NCI-H2171 (cell line): ENCODE data around the gene WDR26.
"Not testable (repeated sequence)": the region's sequence is repeated elsewhere in the genome, so short reads cannot be mapped to it uniquely, and the experiment has no call there.

Experiments
- DNase-seq: peaks from one replicate; lab custom pipeline; 2025; lab: John Stamatoyannopoulos, UW

The WDR26 gene

GRCh38 chr1:224434691-224435317 is at the start of gene WDR26:
WDR26 (minus strand) TSS chr1:224434797.
- peak; percentile 84 for DNase-seq

GRCh38 chr1:224483206-224483605 is 48.6 kb upstream of the WDR26 start:
- not testable (repeated sequence) for DNase-seq

- DNase-seq = no peak
These were observed 48.0 kb upstream of the WDR26 start for GRCh38 chr1:224482619-224483018.

GRCh38 chr1:224481601-224482000 is 47.0 kb upstream of the WDR26 start:
- DNase-seq = no peak

- DNase-seq = not testable (repeated sequence)
These were observed 46.4 kb upstream of the WDR26 start for GRCh38 chr1:224480888-224481459.

GRCh38 chr1:224480200-224480599 is 45.6 kb upstream of the WDR26 start:
- not testable (repeated sequence) for DNase-seq

GRCh38 chr1:224472806-224473205 is 38.2 kb upstream of the WDR26 start:
- no peak for DNase-seq

- no peak for DNase-seq
These were observed 31.6 kb upstream of the WDR26 start for GRCh38 chr1:224466154-224466553.

GRCh38 chr1:224459966-224460365 is 25.4 kb upstream of the WDR26 start:
- no peak for DNase-seq

- no peak for DNase-seq
These were observed 24.4 kb upstream of the WDR26 start for GRCh38 chr1:224458996-224459395.

GRCh38 chr1:224458296-224458695 is 23.7 kb upstream of the WDR26 start:
- DNase-seq = no peak

GRCh38 chr1:224457782-224458144 is 23.2 kb upstream of the WDR26 start:
- DNase-seq = no peak

GRCh38 chr1:224456637-224456953 is 22.0 kb upstream of the WDR26 start:
- no peak for DNase-seq

- DNase-seq = no peak
These were observed 19.9 kb upstream of the WDR26 start for GRCh38 chr1:224454402-224455055.

GRCh38 chr1:224450561-224451350 is 16.2 kb upstream of the WDR26 start:
- DNase-seq = no peak

GRCh38 chr1:224450159-224450558 is 15.6 kb upstream of the WDR26 start:
- DNase-seq = no peak

GRCh38 chr1:224448453-224449017 is 13.9 kb upstream of the WDR26 start:
- no peak for DNase-seq

GRCh38 chr1:224447971-224448370 is 13.4 kb upstream of the WDR26 start:
- DNase-seq = no peak

GRCh38 chr1:224447251-224447650 is 12.7 kb upstream of the WDR26 start:
- no peak for DNase-seq

GRCh38 chr1:224438989-224439388 is 4.4 kb upstream of the WDR26 start:
- DNase-seq = no peak

- DNase-seq = no peak
These were observed 1.4 kb upstream of the WDR26 start for GRCh38 chr1:224435999-224436398.

- no peak for DNase-seq
These were observed 744 bp upstream of the WDR26 start for GRCh38 chr1:224435318-224435763.
